Measurements from ENCODE around the gene KRTAP9-1.
"Not testable (repeated sequence)": the region's sequence is repeated elsewhere in the genome, so short reads cannot be mapped to it uniquely, and the experiment has no call there.

Gene KRTAP9-1

DNA sequence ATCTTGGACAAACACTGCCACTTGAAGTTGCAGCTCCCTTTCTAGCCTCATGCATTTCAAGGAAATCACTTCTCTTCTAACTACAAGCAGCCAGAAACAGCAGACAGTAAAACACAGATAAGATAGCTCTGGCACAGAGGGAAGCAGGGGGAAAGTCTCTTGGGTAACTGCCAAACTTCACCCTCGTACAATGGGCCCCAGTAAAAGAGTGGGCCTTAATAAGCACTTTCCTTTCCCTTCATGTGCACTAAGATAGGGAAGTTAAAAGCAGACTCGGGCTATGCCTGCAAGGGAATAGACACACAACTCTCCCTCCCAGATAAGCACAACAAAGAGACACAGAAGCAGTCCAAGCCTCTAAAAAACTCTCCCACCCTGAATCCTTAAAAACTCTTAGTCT is 35.8 kb upstream of the KRTAP9-1 start:
- no peaks in the 10 kb centered on the region for H3K4me1 ChIP-seq (ENCODE audit: low read depth, poor library complexity, severe bottlenecking)
- H3K79me2 ChIP-seq (ENCODE audit: insufficient read depth, low read depth) = no peaks in the 10 kb centered on the region
- no peak overlapping the region for H3K27ac ChIP-seq
- no peak overlapping the region for H3K9ac ChIP-seq
- no peak overlapping the region for H2AFZ ChIP-seq (ENCODE audit: low read depth)
- no peaks in the 10 kb centered on the region for H3K36me3 ChIP-seq (ENCODE audit: insufficient read depth)
- H4K20me1 ChIP-seq (ENCODE audit: insufficient read depth) = no peaks in the 10 kb centered on the region
- H3K4me2 ChIP-seq = no peak overlapping the region
- H3K27me3 ChIP-seq (ENCODE audit: insufficient read depth, low read depth) = no peaks in the 10 kb centered on the region
- no peak overlapping the region for H3K4me3 ChIP-seq (IDR thresholded peaks at IDR 0.05; ENCODE audit: insufficient read depth, low read depth, low read length)
- TF ChIP-seq, protein P1, sequence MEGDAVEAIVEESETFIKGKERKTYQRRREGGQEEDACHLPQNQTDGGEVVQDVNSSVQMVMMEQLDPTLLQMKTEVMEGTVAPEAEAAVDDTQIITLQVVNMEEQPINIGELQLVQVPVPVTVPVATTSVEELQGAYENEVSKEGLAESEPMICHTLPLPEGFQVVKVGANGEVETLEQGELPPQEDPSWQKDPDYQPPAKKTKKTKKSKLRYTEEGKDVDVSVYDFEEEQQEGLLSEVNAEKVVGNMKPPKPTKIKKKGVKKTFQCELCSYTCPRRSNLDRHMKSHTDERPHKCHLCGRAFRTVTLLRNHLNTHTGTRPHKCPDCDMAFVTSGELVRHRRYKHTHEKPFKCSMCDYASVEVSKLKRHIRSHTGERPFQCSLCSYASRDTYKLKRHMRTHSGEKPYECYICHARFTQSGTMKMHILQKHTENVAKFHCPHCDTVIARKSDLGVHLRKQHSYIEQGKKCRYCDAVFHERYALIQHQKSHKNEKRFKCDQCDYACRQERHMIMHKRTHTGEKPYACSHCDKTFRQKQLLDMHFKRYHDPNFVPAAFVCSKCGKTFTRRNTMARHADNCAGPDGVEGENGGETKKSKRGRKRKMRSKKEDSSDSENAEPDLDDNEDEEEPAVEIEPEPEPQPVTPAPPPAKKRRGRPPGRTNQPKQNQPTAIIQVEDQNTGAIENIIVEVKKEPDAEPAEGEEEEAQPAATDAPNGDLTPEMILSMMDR (conservative IDR thresholded peaks at IDR 0.05; ENCODE audit: low read depth, low read length) = no peak

DNA sequence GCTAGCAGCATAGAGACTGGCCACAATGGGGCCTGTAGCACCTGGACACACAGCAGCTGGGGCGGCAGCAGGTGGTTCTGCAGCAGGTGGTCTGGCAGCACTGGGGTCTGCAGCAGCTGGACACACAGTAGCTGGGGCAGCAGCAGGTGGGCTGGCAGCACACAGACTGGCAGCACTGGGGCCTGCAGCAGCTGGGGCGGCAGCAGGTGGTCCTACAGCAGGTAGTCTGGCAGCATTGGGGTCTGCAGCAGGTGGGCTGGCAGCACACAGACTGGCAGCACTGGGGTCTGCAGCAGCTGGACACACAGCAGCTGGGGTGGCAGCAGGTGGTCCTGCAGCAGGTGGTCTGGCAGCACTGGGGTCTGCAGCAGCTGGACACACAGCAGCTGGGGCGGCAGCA is 29.5 kb upstream of the KRTAP9-1 start:
- H3K9ac ChIP-seq; H4K20me1 ChIP-seq (ENCODE audit: insufficient read depth); H3K4me3 ChIP-seq (IDR thresholded peaks at IDR 0.05; ENCODE audit: insufficient read depth, low read depth, low read length); H3K27ac ChIP-seq; H3K36me3 ChIP-seq (ENCODE audit: insufficient read depth); H3K79me2 ChIP-seq (ENCODE audit: insufficient read depth, low read depth); H3K27me3 ChIP-seq (ENCODE audit: insufficient read depth, low read depth); H2AFZ ChIP-seq (ENCODE audit: low read depth); H3K4me1 ChIP-seq (ENCODE audit: low read depth, poor library complexity, severe bottlenecking); H3K4me2 ChIP-seq: not testable (repeated sequence)

DNA sequence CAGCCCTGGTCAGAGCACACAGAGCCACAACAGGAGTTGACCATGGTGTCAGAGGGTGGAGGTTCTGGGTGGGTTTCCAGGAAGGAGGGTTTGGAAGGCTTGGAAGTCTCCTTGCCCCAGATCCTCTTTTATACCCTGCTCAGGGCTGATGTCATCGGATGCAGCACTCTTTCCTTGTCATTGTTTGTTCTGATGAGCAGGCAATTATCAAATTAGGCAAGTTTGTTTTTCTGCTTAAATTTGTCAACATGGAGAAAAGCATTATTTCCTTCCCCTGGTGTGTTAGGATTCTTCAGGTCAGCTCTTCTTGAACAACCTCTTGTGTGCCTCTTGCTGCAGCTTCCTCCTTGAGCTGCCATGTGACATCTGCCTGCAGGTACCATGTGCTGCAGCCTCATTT is 29.0 kb upstream of the KRTAP9-1 start, which contains the start of gene KRTAP4-4:
TSS of gene KRTAP4-4 (minus strand) at position 101 of the 400 bp plus-strand sequence. CDS start at position 44, 57 bp downstream.
- TF ChIP-seq, protein P1 (conservative IDR thresholded peaks at IDR 0.05; ENCODE audit: low read depth, low read length) = no peak
- Histone ChIP-seq H3K27me3 (ENCODE audit: insufficient read depth, low read depth) (no peaks in the 10 kb centered on the region), H2AFZ (ENCODE audit: low read depth) (no peak within 1 kb of the TSS)

DNA sequence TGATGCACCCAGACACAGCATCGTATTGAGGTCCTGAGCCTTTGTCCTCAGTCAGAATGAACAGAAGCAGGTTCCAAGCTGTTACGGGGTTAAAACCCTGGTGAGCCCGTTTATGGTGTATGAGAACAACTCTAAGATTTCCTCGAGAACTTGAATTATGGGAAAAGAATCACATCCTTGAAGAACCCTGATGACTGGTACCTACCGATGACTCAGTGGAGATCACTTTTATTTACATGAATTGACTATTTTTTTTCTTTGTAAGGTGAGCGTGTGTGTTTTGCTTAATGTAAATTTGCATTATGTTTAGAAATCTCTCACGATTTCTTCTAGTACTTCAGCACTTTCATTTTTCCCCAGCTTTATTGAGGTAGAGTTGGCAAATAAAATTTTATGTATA is 25.9 kb upstream of the KRTAP9-1 start:
- Histone ChIP-seq H3K36me3 (ENCODE audit: insufficient read depth) (no peaks in the 10 kb centered on the region), H3K27me3 (ENCODE audit: insufficient read depth, low read depth) (no peaks in the 10 kb centered on the region)
- TF ChIP-seq, protein P1 (conservative IDR thresholded peaks at IDR 0.05; ENCODE audit: low read depth, low read length) = no peak

More for the DNA sequence above, 29.0 kb upstream of the KRTAP9-1 start, which contains the start of gene KRTAP4-4:
- H3K9ac ChIP-seq = no peak within 1 kb of the TSS
- H3K4me2 ChIP-seq = no peak within 1 kb of the TSS
- H3K4me3 ChIP-seq (IDR thresholded peaks at IDR 0.05; ENCODE audit: insufficient read depth, low read depth, low read length) = no peak within 1 kb of the TSS
- no peaks in the 10 kb centered on the region for H3K4me1 ChIP-seq (ENCODE audit: low read depth, poor library complexity, severe bottlenecking)
- no peak within 1 kb of the TSS for H3K27ac ChIP-seq
- no peaks in the 10 kb centered on the region for H3K36me3 ChIP-seq (ENCODE audit: insufficient read depth)
- H4K20me1 ChIP-seq (ENCODE audit: insufficient read depth) = no peaks in the 10 kb centered on the region
- H3K79me2 ChIP-seq (ENCODE audit: insufficient read depth, low read depth) = no peaks in the 10 kb centered on the region

DNA sequence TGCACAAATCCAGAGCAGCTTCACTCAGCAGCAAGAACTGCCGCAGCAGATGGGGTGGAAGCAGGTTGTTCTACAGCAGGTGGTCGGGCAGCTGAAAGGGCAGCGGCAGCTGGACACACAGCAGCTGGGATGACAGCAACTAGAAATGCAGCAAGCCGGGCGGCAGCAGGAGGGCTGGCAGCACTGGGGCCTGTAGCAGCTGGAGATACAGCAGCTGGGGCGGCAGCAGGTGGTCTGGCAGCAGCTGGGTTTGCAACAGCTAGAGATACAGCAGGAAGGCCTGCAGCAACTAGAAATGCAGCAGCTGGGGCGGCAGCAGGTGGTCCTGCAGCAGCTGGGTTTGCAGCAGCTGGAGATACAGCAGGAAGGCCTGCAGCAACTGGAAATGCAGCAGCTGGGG is 22.1 kb upstream of the KRTAP9-1 start:
- Histone ChIP-seq H3K9ac (no peak overlapping the region), H3K4me1 (ENCODE audit: low read depth, poor library complexity, severe bottlenecking) (no peaks in the 10 kb centered on the region), H3K4me3 (IDR thresholded peaks at IDR 0.05; ENCODE audit: insufficient read depth, low read depth, low read length) (no peak overlapping the region), H4K20me1 (ENCODE audit: insufficient read depth) (no peaks in the 10 kb centered on the region), H3K27me3 (ENCODE audit: insufficient read depth, low read depth) (no peaks in the 10 kb centered on the region), H3K79me2 (ENCODE audit: insufficient read depth, low read depth) (no peaks in the 10 kb centered on the region), H3K36me3 (ENCODE audit: insufficient read depth) (no peaks in the 10 kb centered on the region), H3K4me2 (no peak overlapping the region), H3K27ac (no peak overlapping the region), H2AFZ (ENCODE audit: low read depth) (no peak overlapping the region)
- TF ChIP-seq, protein P1 (conservative IDR thresholded peaks at IDR 0.05; ENCODE audit: low read depth, low read length) = no peak

More for the DNA sequence above, 25.9 kb upstream of the KRTAP9-1 start:
- H3K4me2 ChIP-seq = no peak overlapping the region
- H3K27ac ChIP-seq = no peak overlapping the region
- no peak overlapping the region for H2AFZ ChIP-seq (ENCODE audit: low read depth)
- H3K4me1 ChIP-seq (ENCODE audit: low read depth, poor library complexity, severe bottlenecking) = no peaks in the 10 kb centered on the region
- H4K20me1 ChIP-seq (ENCODE audit: insufficient read depth) = no peaks in the 10 kb centered on the region
- no peaks in the 10 kb centered on the region for H3K79me2 ChIP-seq (ENCODE audit: insufficient read depth, low read depth)
- no peak overlapping the region for H3K4me3 ChIP-seq (IDR thresholded peaks at IDR 0.05; ENCODE audit: insufficient read depth, low read depth, low read length)
- no peak overlapping the region for H3K9ac ChIP-seq

All from KMS-11 (cell line).